WTC11 (cell line): Measurements from ENCODE around the gene SLC18A2. TPM values are rescaled to one million over a fixed set of nuclear protein-coding genes. Genes with fewer than 3 reads are reported as not detected.

Source experiments
- ATAC-seq: fragments of 200-7000 bp; cut with Tn5 transposase; 2 replicates; pipeline ENCODE4 v1.10.0; 2021; ENCODE audit warnings: mild to moderate bottlenecking, moderate library complexity
- CTCF ChIA-PET: fragments of 300-600 bp; sonication (Branson Sonifier 250); formaldehyde crosslinking; loops from one replicate; lab custom pipeline; 2021; ENCODE audit warnings: antibody characterized with exemption; lab: Charles Lee
- POLR2A ChIA-PET: fragments of 350-600 bp; sonication (Branson Sonifier 250); formaldehyde crosslinking; loops from one replicate; lab custom pipeline; 2021; ENCODE audit warnings: antibody characterized with exemption; lab: Charles Lee
- DNase-seq: peaks from one replicate; pipeline ENCODE4 v3.0.0; 2021; ENCODE audit warnings: low spot score
- H3K27ac Mint-ChIP-seq: 2 replicates; pipeline ENCODE4 v1.8.0; 2021; ENCODE audit warnings: mixed read lengths
- H3K27me3 Mint-ChIP-seq: 2 replicates; pipeline ENCODE4 v1.8.0; 2021; ENCODE audit warnings: low read depth, mild to moderate bottlenecking, moderate library complexity, mixed read lengths
- H3K36me3 Mint-ChIP-seq: 2 replicates; pipeline ENCODE4 v1.8.0; 2021; ENCODE audit warnings: mixed read lengths
- H3K4me1 Mint-ChIP-seq: 2 replicates; pipeline ENCODE4 v1.8.0; 2022; ENCODE audit warnings: mixed read lengths
- H3K4me3 Mint-ChIP-seq: 2 replicates; pipeline ENCODE4 v1.8.0; 2021; ENCODE audit warnings: mild to moderate bottlenecking, moderate library complexity, mixed read lengths
- H3K9me3 Mint-ChIP-seq: 2 replicates; pipeline ENCODE4 v1.8.0; 2021; ENCODE audit warnings: mixed read lengths
- CBFB ChIP-seq: sonication (generic); formaldehyde crosslinking; IDR thresholded peaks from 2 replicates; pipeline ENCODE4 v1.8.1; 2022; ENCODE audit warnings: mild to moderate bottlenecking, low read depth, missing genetic modification reagents
- JAZF1 ChIP-seq: fragments of 250-450 bp; sonication (Bioruptor Pico); IDR thresholded peaks from 2 replicates; pipeline ENCODE4 v1.9.0; 2021; ENCODE audit warnings: moderate library complexity, mild to moderate bottlenecking, inconsistent platforms
- JUN ChIP-seq: sonication (generic); formaldehyde crosslinking; IDR thresholded peaks from 2 replicates; pipeline ENCODE4 v1.8.0; 2023; ENCODE audit warnings: mild to moderate bottlenecking, missing genetic modification reagents
- KAT7 ChIP-seq: sonication (generic); formaldehyde crosslinking; IDR thresholded peaks from 2 replicates; pipeline ENCODE4 v1.8.1; 2023; ENCODE audit warnings: missing genetic modification reagents, mild to moderate bottlenecking, borderline replicate concordance
- NFYB ChIP-seq: sonication (generic); formaldehyde crosslinking; conservative IDR thresholded peaks from 2 replicates; pipeline ENCODE4 v1.8.0; 2022; ENCODE audit warnings: low read depth, missing genetic modification reagents
- OVOL2 ChIP-seq: fragments of 250-450 bp; sonication (Bioruptor Pico); IDR thresholded peaks from 2 replicates; pipeline ENCODE4 v1.9.0; 2021; ENCODE audit warnings: mild to moderate bottlenecking, borderline replicate concordance
- ZNF219 ChIP-seq: sonication (generic); formaldehyde crosslinking; IDR thresholded peaks from 2 replicates; pipeline ENCODE4 v1.8.0; 2023; ENCODE audit warnings: missing genetic modification reagents, mild to moderate bottlenecking, borderline replicate concordance
- ZNF232 ChIP-seq: sonication (generic); formaldehyde crosslinking; IDR thresholded peaks from 2 replicates; pipeline ENCODE4 v1.8.0; 2022; ENCODE audit warnings: mild to moderate bottlenecking, missing genetic modification reagents
- total RNA-seq: library from RNA; stranded (reverse); gene quantifications from 3 replicates; pipeline ENCODE4 v1.2.3, GENCODE V29; 2021
- TF ChIP-seq, protein P1 (sequence below): sonication (generic); formaldehyde crosslinking; IDR thresholded peaks from 2 replicates; pipeline ENCODE4 v1.8.1; 2022; ENCODE audit warnings: missing genetic modification reagents, borderline replicate concordance
- TF ChIP-seq, protein P2 (sequence below): sonication (generic); formaldehyde crosslinking; IDR thresholded peaks from 2 replicates; pipeline ENCODE4 v1.8.0; 2022; ENCODE audit warnings: mild to moderate bottlenecking, missing genetic modification reagents
- TF ChIP-seq, protein P3 (sequence below): sonication (generic); formaldehyde crosslinking; IDR thresholded peaks from 2 replicates; pipeline ENCODE4 v1.8.1; 2023; ENCODE audit warnings: mild to moderate bottlenecking, missing genetic modification reagents, borderline replicate concordance
- TF ChIP-seq, protein P4 (sequence below): fragments of 250-450 bp; sonication (Bioruptor Pico); IDR thresholded peaks from 2 replicates; pipeline ENCODE4 v1.9.0; 2021; ENCODE audit warnings: mild to moderate bottlenecking, borderline replicate concordance
- TF ChIP-seq, protein P5 (sequence below): fragments of 200-600 bp; IDR thresholded peaks from 2 replicates; pipeline ENCODE4 v1.8.0; 2022; ENCODE audit warnings: antibody characterized with exemption
- TF ChIP-seq, protein P6 (sequence below): sonication (generic); formaldehyde crosslinking; IDR thresholded peaks from 2 replicates; pipeline ENCODE4 v1.8.0; 2023; ENCODE audit warnings: missing genetic modification reagents, mild to moderate bottlenecking, borderline replicate concordance
- TF ChIP-seq, protein P7 (sequence below): sonication (generic); formaldehyde crosslinking; IDR thresholded peaks from 2 replicates; pipeline ENCODE4 v1.8.0; 2022; ENCODE audit warnings: mild to moderate bottlenecking, missing genetic modification reagents

Gene SLC18A2
- total RNA-seq, 1 experiment from 2014 or later: 5.9 TPM

DNA sequence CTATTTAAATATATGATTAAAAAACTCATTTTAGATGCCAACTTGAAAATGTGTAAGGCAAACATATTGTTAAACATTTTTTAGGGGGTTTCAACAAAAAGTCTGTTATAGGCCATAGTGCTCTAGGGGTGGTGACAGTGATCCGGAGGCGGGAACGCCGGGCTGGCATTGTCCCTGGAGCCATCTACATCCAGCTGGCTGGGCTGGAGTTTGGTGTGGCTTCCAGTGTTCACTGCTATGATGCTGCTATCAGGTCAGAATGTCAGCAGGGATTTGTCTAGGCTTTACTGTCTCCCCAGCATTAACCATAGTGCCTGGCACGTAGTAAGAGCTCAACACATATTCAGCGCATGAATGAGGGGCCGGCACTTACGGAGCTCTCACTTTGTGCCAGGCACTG, 1.9 kb upstream of the SLC18A2 start (continued):
- TF ChIP-seq CBFB (no peak), OVOL2 (CRISPR knock-in tag) (no peak), JAZF1 (CRISPR knock-in tag) (no peak), NFYB (CRISPR knock-in tag) (no peak), KAT7 (no peak), ZNF219 (no peak)
- TF ChIP-seq, protein P1, sequence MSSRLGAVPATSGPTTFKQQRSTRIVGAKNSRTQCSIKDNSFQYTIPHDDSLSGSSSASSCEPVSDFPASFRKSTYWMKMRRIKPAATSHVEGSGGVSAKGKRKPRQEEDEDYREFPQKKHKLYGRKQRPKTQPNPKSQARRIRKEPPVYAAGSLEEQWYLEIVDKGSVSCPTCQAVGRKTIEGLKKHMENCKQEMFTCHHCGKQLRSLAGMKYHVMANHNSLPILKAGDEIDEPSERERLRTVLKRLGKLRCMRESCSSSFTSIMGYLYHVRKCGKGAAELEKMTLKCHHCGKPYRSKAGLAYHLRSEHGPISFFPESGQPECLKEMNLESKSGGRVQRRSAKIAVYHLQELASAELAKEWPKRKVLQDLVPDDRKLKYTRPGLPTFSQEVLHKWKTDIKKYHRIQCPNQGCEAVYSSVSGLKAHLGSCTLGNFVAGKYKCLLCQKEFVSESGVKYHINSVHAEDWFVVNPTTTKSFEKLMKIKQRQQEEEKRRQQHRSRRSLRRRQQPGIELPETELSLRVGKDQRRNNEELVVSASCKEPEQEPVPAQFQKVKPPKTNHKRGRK (CRISPR knock-in tag): no peak
- TF ChIP-seq, protein P2, sequence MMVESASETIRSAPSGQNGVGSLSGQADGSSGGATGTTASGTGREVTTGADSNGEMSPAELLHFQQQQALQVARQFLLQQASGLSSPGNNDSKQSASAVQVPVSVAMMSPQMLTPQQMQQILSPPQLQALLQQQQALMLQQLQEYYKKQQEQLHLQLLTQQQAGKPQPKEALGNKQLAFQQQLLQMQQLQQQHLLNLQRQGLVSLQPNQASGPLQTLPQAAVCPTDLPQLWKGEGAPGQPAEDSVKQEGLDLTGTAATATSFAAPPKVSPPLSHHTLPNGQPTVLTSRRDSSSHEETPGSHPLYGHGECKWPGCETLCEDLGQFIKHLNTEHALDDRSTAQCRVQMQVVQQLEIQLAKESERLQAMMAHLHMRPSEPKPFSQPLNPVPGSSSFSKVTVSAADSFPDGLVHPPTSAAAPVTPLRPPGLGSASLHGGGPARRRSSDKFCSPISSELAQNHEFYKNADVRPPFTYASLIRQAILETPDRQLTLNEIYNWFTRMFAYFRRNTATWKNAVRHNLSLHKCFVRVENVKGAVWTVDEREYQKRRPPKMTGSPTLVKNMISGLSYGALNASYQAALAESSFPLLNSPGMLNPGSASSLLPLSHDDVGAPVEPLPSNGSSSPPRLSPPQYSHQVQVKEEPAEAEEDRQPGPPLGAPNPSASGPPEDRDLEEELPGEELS: no peak

DNA sequence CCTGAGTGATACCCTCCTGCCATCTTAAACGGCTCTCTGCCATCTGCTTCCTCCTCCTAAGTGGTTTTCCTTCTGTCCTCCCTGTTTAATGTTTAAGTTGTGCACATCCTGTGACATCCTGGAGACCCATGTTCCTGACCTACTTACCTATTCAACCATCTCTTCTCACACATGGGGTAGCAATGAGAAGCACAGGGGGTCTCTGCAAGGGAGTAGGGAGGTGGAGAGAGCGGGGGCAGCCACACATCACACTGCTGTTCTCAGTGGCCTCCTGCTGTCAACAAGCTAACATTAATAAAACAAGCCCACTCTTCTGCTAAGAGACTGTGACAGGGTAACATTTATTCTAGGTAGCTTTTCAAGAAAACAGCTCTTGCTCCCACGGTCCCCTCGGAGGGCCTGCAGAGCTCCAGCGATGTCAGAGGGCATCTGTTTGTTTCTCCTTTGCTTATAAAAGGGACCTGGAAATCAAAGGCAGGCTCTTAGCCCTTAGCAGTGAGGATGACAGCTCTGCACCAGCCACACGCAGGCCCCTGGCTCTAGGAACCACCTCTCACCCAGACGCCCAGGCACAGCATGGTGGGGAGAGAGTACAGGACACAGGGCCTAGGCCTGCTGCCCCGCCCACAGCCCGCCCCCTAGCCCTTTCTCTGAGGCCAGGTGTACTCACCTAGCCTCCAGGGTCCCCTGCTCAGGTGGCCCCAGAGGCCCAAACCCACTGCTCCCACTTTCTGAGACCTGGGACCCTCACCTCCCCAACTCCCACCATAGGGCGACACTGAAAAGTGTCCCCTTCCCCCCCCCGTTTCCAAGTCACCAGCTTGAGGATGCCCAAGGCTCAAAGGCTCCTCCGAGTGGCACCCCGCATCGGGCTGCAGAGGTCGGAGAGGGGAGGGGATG, 943 bp upstream of the SLC18A2 start:
- peak; percentile 76 for ATAC-seq
- Mint-ChIP-seq H3K27ac (no peak overlapping the region), H3K4me1 (peaks cover 7% of the 10 kb centered on the region), H3K36me3 (peaks cover 3% of the 10 kb centered on the region; the same call in 1 of the 2 replicates), H3K27me3 (peaks cover 42% of the 10 kb centered on the region), H3K9me3 (no peaks in the 10 kb centered on the region), H3K4me3 (peak overlapping the region; percentile 80)
- CTCF ChIA-PET: interaction anchor here (0.9 to 5.5 kb wide), 5 partner anchors 13 to 203 kb away, joined by 3 to 56 read pairs (median 5); no protein-coding TSS in a partner anchor
- DNase-seq: peak; percentile 67
- POLR2A ChIA-PET: interaction anchor here (0.6 to 1.1 kb wide), 3 partner anchors 129 to 1216 kb away, joined by 4 to 7 read pairs (median 7); no protein-coding TSS in a partner anchor
- TF ChIP-seq JUN (CRISPR knock-in tag) (no peak), ZNF232 (no peak)
- TF ChIP-seq, protein P3, sequence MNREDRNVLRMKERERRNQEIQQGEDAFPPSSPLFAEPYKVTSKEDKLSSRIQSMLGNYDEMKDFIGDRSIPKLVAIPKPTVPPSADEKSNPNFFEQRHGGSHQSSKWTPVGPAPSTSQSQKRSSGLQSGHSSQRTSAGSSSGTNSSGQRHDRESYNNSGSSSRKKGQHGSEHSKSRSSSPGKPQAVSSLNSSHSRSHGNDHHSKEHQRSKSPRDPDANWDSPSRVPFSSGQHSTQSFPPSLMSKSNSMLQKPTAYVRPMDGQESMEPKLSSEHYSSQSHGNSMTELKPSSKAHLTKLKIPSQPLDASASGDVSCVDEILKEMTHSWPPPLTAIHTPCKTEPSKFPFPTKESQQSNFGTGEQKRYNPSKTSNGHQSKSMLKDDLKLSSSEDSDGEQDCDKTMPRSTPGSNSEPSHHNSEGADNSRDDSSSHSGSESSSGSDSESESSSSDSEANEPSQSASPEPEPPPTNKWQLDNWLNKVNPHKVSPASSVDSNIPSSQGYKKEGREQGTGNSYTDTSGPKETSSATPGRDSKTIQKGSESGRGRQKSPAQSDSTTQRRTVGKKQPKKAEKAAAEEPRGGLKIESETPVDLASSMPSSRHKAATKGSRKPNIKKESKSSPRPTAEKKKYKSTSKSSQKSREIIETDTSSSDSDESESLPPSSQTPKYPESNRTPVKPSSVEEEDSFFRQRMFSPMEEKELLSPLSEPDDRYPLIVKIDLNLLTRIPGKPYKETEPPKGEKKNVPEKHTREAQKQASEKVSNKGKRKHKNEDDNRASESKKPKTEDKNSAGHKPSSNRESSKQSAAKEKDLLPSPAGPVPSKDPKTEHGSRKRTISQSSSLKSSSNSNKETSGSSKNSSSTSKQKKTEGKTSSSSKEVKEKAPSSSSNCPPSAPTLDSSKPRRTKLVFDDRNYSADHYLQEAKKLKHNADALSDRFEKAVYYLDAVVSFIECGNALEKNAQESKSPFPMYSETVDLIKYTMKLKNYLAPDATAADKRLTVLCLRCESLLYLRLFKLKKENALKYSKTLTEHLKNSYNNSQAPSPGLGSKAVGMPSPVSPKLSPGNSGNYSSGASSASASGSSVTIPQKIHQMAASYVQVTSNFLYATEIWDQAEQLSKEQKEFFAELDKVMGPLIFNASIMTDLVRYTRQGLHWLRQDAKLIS: no peak
- TF ChIP-seq, protein P4, sequence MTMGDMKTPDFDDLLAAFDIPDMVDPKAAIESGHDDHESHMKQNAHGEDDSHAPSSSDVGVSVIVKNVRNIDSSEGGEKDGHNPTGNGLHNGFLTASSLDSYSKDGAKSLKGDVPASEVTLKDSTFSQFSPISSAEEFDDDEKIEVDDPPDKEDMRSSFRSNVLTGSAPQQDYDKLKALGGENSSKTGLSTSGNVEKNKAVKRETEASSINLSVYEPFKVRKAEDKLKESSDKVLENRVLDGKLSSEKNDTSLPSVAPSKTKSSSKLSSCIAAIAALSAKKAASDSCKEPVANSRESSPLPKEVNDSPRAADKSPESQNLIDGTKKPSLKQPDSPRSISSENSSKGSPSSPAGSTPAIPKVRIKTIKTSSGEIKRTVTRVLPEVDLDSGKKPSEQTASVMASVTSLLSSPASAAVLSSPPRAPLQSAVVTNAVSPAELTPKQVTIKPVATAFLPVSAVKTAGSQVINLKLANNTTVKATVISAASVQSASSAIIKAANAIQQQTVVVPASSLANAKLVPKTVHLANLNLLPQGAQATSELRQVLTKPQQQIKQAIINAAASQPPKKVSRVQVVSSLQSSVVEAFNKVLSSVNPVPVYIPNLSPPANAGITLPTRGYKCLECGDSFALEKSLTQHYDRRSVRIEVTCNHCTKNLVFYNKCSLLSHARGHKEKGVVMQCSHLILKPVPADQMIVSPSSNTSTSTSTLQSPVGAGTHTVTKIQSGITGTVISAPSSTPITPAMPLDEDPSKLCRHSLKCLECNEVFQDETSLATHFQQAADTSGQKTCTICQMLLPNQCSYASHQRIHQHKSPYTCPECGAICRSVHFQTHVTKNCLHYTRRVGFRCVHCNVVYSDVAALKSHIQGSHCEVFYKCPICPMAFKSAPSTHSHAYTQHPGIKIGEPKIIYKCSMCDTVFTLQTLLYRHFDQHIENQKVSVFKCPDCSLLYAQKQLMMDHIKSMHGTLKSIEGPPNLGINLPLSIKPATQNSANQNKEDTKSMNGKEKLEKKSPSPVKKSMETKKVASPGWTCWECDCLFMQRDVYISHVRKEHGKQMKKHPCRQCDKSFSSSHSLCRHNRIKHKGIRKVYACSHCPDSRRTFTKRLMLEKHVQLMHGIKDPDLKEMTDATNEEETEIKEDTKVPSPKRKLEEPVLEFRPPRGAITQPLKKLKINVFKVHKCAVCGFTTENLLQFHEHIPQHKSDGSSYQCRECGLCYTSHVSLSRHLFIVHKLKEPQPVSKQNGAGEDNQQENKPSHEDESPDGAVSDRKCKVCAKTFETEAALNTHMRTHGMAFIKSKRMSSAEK (CRISPR knock-in tag): no peak
- TF ChIP-seq, protein P5, sequence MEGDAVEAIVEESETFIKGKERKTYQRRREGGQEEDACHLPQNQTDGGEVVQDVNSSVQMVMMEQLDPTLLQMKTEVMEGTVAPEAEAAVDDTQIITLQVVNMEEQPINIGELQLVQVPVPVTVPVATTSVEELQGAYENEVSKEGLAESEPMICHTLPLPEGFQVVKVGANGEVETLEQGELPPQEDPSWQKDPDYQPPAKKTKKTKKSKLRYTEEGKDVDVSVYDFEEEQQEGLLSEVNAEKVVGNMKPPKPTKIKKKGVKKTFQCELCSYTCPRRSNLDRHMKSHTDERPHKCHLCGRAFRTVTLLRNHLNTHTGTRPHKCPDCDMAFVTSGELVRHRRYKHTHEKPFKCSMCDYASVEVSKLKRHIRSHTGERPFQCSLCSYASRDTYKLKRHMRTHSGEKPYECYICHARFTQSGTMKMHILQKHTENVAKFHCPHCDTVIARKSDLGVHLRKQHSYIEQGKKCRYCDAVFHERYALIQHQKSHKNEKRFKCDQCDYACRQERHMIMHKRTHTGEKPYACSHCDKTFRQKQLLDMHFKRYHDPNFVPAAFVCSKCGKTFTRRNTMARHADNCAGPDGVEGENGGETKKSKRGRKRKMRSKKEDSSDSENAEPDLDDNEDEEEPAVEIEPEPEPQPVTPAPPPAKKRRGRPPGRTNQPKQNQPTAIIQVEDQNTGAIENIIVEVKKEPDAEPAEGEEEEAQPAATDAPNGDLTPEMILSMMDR: no peak
- TF ChIP-seq, protein P6, sequence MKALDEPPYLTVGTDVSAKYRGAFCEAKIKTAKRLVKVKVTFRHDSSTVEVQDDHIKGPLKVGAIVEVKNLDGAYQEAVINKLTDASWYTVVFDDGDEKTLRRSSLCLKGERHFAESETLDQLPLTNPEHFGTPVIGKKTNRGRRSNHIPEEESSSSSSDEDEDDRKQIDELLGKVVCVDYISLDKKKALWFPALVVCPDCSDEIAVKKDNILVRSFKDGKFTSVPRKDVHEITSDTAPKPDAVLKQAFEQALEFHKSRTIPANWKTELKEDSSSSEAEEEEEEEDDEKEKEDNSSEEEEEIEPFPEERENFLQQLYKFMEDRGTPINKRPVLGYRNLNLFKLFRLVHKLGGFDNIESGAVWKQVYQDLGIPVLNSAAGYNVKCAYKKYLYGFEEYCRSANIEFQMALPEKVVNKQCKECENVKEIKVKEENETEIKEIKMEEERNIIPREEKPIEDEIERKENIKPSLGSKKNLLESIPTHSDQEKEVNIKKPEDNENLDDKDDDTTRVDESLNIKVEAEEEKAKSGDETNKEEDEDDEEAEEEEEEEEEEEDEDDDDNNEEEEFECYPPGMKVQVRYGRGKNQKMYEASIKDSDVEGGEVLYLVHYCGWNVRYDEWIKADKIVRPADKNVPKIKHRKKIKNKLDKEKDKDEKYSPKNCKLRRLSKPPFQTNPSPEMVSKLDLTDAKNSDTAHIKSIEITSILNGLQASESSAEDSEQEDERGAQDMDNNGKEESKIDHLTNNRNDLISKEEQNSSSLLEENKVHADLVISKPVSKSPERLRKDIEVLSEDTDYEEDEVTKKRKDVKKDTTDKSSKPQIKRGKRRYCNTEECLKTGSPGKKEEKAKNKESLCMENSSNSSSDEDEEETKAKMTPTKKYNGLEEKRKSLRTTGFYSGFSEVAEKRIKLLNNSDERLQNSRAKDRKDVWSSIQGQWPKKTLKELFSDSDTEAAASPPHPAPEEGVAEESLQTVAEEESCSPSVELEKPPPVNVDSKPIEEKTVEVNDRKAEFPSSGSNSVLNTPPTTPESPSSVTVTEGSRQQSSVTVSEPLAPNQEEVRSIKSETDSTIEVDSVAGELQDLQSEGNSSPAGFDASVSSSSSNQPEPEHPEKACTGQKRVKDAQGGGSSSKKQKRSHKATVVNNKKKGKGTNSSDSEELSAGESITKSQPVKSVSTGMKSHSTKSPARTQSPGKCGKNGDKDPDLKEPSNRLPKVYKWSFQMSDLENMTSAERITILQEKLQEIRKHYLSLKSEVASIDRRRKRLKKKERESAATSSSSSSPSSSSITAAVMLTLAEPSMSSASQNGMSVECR (CRISPR knock-in tag): no peak
- TF ChIP-seq, protein P7, sequence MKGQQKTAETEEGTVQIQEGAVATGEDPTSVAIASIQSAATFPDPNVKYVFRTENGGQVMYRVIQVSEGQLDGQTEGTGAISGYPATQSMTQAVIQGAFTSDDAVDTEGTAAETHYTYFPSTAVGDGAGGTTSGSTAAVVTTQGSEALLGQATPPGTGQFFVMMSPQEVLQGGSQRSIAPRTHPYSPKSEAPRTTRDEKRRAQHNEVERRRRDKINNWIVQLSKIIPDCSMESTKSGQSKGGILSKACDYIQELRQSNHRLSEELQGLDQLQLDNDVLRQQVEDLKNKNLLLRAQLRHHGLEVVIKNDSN: no peak
